Loucy (cell line): ENCODE data around the gene RICTOR.

Experiments used
- H2AFZ ChIP-seq: fragments of 200-600 bp; sonication (generic); 2 replicates; pipeline ENCODE4 v1.6.0; 2016; ENCODE audit warnings: antibody characterized with exemption, mild to moderate bottlenecking, low read length, moderate library complexity
- H3F3A ChIP-seq: fragments of 200-600 bp; 2 replicates; pipeline ENCODE4 v1.6.0; 2016; ENCODE audit warnings: antibody characterized with exemption, low read depth, mild to moderate bottlenecking
- H3K27me3 ChIP-seq: fragments of 200-600 bp; sonication (generic); 2 replicates; pipeline ENCODE4 v1.6.1; 2014; ENCODE audit warnings: low read length, mild to moderate bottlenecking; ENCODE audit not compliant: insufficient read depth, poor library complexity, severe bottlenecking
- H3K36me3 ChIP-seq: fragments of 200-600 bp; sonication (generic); 2 replicates; pipeline ENCODE4 v1.6.1; 2016; ENCODE audit warnings: low read length; ENCODE audit not compliant: insufficient read depth
- H3K4me1 ChIP-seq: fragments of 200-600 bp; sonication (generic); 2 replicates; pipeline ENCODE4 v1.5.1; 2014; ENCODE audit warnings: low read length, mild to moderate bottlenecking; ENCODE audit not compliant: insufficient read depth, poor library complexity, severe bottlenecking
- H3K4me2 ChIP-seq: fragments of 200-600 bp; sonication (generic); 2 replicates; pipeline ENCODE4 v1.6.0; 2014; ENCODE audit warnings: antibody characterized with exemption, low read length, low read depth, mild to moderate bottlenecking; ENCODE audit not compliant: poor library complexity, severe bottlenecking
- H3K4me3 ChIP-seq: fragments of 200-600 bp; sonication (generic); 2 replicates; pipeline ENCODE4 v1.5.1; 2014; ENCODE audit warnings: low read length, mild to moderate bottlenecking, mixed read lengths; ENCODE audit not compliant: poor library complexity, severe bottlenecking
- H3K79me2 ChIP-seq: fragments of 200-600 bp; sonication (generic); 2 replicates; pipeline ENCODE4 v1.6.1; 2014; ENCODE audit warnings: low read length; ENCODE audit not compliant: insufficient read depth
- H3K9ac ChIP-seq: fragments of 200-600 bp; sonication (generic); 2 replicates; pipeline ENCODE4 v1.6.0; 2014; ENCODE audit warnings: mild to moderate bottlenecking, low read depth, low read length, moderate library complexity; ENCODE audit not compliant: poor library complexity, severe bottlenecking
- H3K9me2 ChIP-seq: fragments of 200-600 bp; sonication (generic); replicated peaks from 2 replicates; pipeline ENCODE4 v1.6.1; 2016; ENCODE audit warnings: low read depth, low read length, mixed read lengths
- H3K9me3 ChIP-seq: fragments of 200-600 bp; sonication (generic); 2 replicates; pipeline ENCODE4 v1.6.1; 2014; ENCODE audit warnings: mild to moderate bottlenecking, antibody characterized with exemption, low read length, low read depth; ENCODE audit not compliant: insufficient read depth
- H4K20me1 ChIP-seq: fragments of 200-600 bp; sonication (generic); 2 replicates; pipeline ENCODE4 v1.6.0; 2014; ENCODE audit warnings: antibody characterized with exemption, low read length, mild to moderate bottlenecking; ENCODE audit not compliant: insufficient read depth, poor library complexity, severe bottlenecking
- CTCF ChIP-seq: fragments of 200-600 bp; sonication (generic); conservative IDR thresholded peaks from 2 replicates; pipeline ENCODE4 v1.5.1; 2014; ENCODE audit warnings: mild to moderate bottlenecking, antibody characterized with exemption, low read length
- EZH2phosphoT487 ChIP-seq: fragments of 200-600 bp; IDR thresholded peaks from 2 replicates; pipeline ENCODE4 v1.6.1; 2018; ENCODE audit warnings: antibody characterized with exemption, mild to moderate bottlenecking, moderate library complexity, borderline replicate concordance

The RICTOR gene

GRCh38 chr5:38892363-38892762 is 181.8 kb downstream of the RICTOR start:
- no peaks in the 10 kb centered on the region for H3K36me3 ChIP-seq
- no peaks in the 10 kb centered on the region for H3K79me2 ChIP-seq
- H4K20me1 ChIP-seq, result no peaks in the 10 kb centered on the region
- no peaks in the 10 kb centered on the region for H3K9me3 ChIP-seq
- H3K9ac ChIP-seq, result no peak overlapping the region
- H3K4me3 ChIP-seq, result no peak overlapping the region
- H3K4me1 ChIP-seq, result no peaks in the 10 kb centered on the region
- H3F3A ChIP-seq, result no peaks in the 10 kb centered on the region
- TF ChIP-seq CTCF (no peak), EZH2phosphoT487 (no peak)
- H3K27me3 ChIP-seq, result no peaks in the 10 kb centered on the region
- H3K4me2 ChIP-seq, result no peak overlapping the region
- H2AFZ ChIP-seq, result no peak overlapping the region
- no peaks in the 10 kb centered on the region for H3K9me2 ChIP-seq

GRCh38 chr5:38891563-38891962 is 182.6 kb downstream of the RICTOR start:
- no peaks in the 10 kb centered on the region for H4K20me1 ChIP-seq
- H3K4me2 ChIP-seq, result no peak overlapping the region
- no peak for TF ChIP-seq CTCF
- TF ChIP-seq EZH2phosphoT487, result no peak
- H3K4me3 ChIP-seq, result no peak overlapping the region
- no peaks in the 10 kb centered on the region for H3K9me3 ChIP-seq
- H3K36me3 ChIP-seq, result no peaks in the 10 kb centered on the region
- no peaks in the 10 kb centered on the region for H3K27me3 ChIP-seq
- H3K9ac ChIP-seq, result no peak overlapping the region
- H2AFZ ChIP-seq, result no peak overlapping the region
- H3K79me2 ChIP-seq, result no peaks in the 10 kb centered on the region
- no peaks in the 10 kb centered on the region for H3K9me2 ChIP-seq
- H3F3A ChIP-seq, result no peaks in the 10 kb centered on the region
- H3K4me1 ChIP-seq, result no peaks in the 10 kb centered on the region

- no peak overlapping the region for H3K9ac ChIP-seq
Measured at GRCh38 chr5:38889424-38889823, 184.8 kb downstream of the RICTOR start.

More at GRCh38 chr5:38889424-38889823, 184.8 kb downstream of the RICTOR start:
- no peak overlapping the region for H2AFZ ChIP-seq
- no peaks in the 10 kb centered on the region for H3K36me3 ChIP-seq
- H3K27me3 ChIP-seq, result no peaks in the 10 kb centered on the region
- H4K20me1 ChIP-seq, result no peaks in the 10 kb centered on the region
- H3K79me2 ChIP-seq, result no peaks in the 10 kb centered on the region
- no peaks in the 10 kb centered on the region for H3K4me1 ChIP-seq
- H3K9me3 ChIP-seq, result no peaks in the 10 kb centered on the region
- TF ChIP-seq CTCF (no peak), EZH2phosphoT487 (no peak)
- H3F3A ChIP-seq, result no peaks in the 10 kb centered on the region
- no peaks in the 10 kb centered on the region for H3K9me2 ChIP-seq
- H3K4me3 ChIP-seq, result no peak overlapping the region
- no peak overlapping the region for H3K4me2 ChIP-seq
